Nephron progenitor cell (in vitro differentiated cells): ENCODE results near the gene TMPRSS4.

Experiments used
- DNase-seq: peaks from one replicate; pipeline ENCODE4 v3.0.0; 2021
- H3K27ac Mint-ChIP-seq: 2 replicates; pipeline ENCODE4 v1.8.0; 2021; ENCODE audit warnings: mild to moderate bottlenecking, moderate library complexity, mixed read lengths
- H3K27me3 Mint-ChIP-seq: 2 replicates; pipeline ENCODE4 v1.8.0; 2021; ENCODE audit warnings: mild to moderate bottlenecking, low read depth, mixed read lengths; ENCODE audit not compliant: poor library complexity
- H3K36me3 Mint-ChIP-seq: 2 replicates; pipeline ENCODE4 v1.8.0; 2021; ENCODE audit warnings: low read depth, mixed read lengths
- H3K4me1 Mint-ChIP-seq: 2 replicates; pipeline ENCODE4 v1.8.0; 2021; ENCODE audit warnings: mixed read lengths
- H3K4me3 Mint-ChIP-seq: 2 replicates; pipeline ENCODE4 v1.8.0; 2021; ENCODE audit warnings: mild to moderate bottlenecking, moderate library complexity, mixed read lengths
- H3K9me3 Mint-ChIP-seq: 2 replicates; pipeline ENCODE4 v1.8.0; 2021; ENCODE audit warnings: mild to moderate bottlenecking, moderate library complexity, mixed read lengths
- TF ChIP-seq, protein P1 (sequence below): fragments of 200-600 bp; sonication (generic); IDR thresholded peaks from 2 replicates; pipeline ENCODE4 v1.5.0; 2021; ENCODE audit warnings: antibody characterized with exemption

TMPRSS4 gene

GRCh38 chr11:118152552-118153471, 75.9 kb downstream of the TMPRSS4 start, which contains the start of gene SCN4B:
TSS of gene SCN4B (minus strand) at chr11:118152823. CDS start at chr11:118152673, 150 bp downstream.
- TF ChIP-seq, protein P1, sequence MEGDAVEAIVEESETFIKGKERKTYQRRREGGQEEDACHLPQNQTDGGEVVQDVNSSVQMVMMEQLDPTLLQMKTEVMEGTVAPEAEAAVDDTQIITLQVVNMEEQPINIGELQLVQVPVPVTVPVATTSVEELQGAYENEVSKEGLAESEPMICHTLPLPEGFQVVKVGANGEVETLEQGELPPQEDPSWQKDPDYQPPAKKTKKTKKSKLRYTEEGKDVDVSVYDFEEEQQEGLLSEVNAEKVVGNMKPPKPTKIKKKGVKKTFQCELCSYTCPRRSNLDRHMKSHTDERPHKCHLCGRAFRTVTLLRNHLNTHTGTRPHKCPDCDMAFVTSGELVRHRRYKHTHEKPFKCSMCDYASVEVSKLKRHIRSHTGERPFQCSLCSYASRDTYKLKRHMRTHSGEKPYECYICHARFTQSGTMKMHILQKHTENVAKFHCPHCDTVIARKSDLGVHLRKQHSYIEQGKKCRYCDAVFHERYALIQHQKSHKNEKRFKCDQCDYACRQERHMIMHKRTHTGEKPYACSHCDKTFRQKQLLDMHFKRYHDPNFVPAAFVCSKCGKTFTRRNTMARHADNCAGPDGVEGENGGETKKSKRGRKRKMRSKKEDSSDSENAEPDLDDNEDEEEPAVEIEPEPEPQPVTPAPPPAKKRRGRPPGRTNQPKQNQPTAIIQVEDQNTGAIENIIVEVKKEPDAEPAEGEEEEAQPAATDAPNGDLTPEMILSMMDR: no peak
- Mint-ChIP-seq H3K27me3 (peaks cover 100% of the 10 kb centered on the region), H3K4me3 (peak within 1 kb of the TSS; percentile 76), H3K9me3 (no peaks in the 10 kb centered on the region), H3K36me3 (no peaks in the 10 kb centered on the region), H3K27ac (no peak within 1 kb of the TSS), H3K4me1 (peaks cover 36% of the 10 kb centered on the region)
- peak; percentile 84 for DNase-seq

- no peak for DNase-seq
- H3K4me3 Mint-ChIP-seq: peak overlapping the region; percentile 76
- peaks cover 35% of the 10 kb centered on the region for H3K4me1 Mint-ChIP-seq
- no peaks in the 10 kb centered on the region for H3K9me3 Mint-ChIP-seq
- no peak overlapping the region for H3K27ac Mint-ChIP-seq
- H3K36me3 Mint-ChIP-seq: no peaks in the 10 kb centered on the region
- TF ChIP-seq, protein P1: no peak
- peaks cover 100% of the 10 kb centered on the region for H3K27me3 Mint-ChIP-seq
These were observed 76.6 kb downstream of the TMPRSS4 start for GRCh38 chr11:118153516-118153915.

DNA sequence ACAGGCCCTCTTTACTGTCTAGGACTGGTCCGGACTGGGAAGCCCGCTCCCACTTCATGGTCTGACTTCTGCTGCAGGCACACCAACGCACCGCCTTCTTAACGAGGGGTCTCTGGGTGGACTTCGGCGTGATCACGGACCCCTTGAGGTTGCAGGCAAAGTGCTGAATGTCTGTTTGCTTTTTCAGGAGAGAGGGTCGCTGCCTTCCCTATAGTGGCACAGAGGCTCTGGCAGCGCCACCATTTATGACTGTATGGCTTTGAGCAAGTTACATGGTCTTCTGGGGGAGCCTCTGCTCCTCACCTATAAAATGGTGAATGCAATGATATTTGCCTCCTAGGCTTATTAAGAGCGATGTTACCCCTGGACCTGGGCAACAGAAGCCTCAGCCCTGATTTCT, 77.1 kb downstream of the TMPRSS4 start:
- no peak for DNase-seq
- Mint-ChIP-seq H3K27ac (no peak overlapping the region), H3K36me3 (no peaks in the 10 kb centered on the region), H3K4me1 (peaks cover 35% of the 10 kb centered on the region), H3K27me3 (peaks cover 100% of the 10 kb centered on the region), H3K9me3 (no peaks in the 10 kb centered on the region), H3K4me3 (peak overlapping the region; percentile 76)
- TF ChIP-seq, protein P1: no peak

- Mint-ChIP-seq H3K9me3 (no peaks in the 10 kb centered on the region), H3K27me3 (peaks cover 100% of the 10 kb centered on the region), H3K27ac (no peak overlapping the region), H3K4me1 (peaks cover 35% of the 10 kb centered on the region), H3K36me3 (no peaks in the 10 kb centered on the region), H3K4me3 (no peak overlapping the region)
- TF ChIP-seq, protein P1: no peak
- no peak for DNase-seq
These were observed 77.8 kb downstream of the TMPRSS4 start for GRCh38 chr11:118154641-118155040.

- Mint-ChIP-seq H3K27ac (no peak overlapping the region), H3K4me3 (no peak overlapping the region), H3K27me3 (peaks cover 100% of the 10 kb centered on the region), H3K4me1 (peaks cover 35% of the 10 kb centered on the region), H3K9me3 (no peaks in the 10 kb centered on the region), H3K36me3 (no peaks in the 10 kb centered on the region)
- no peak for DNase-seq
- TF ChIP-seq, protein P1: no peak
These were observed 79.1 kb downstream of the TMPRSS4 start for GRCh38 chr11:118155776-118156530.
